ENCODE results near the gene C19orf47.

C19orf47 gene

GRCh38 chr19:40388481-40388880 is 40.3 kb upstream of the C19orf47 start:
- H3K27me3 ChIP-seq, result no peaks in the 10 kb centered on the region
- H3K9me3 ChIP-seq, result no peaks in the 10 kb centered on the region
- H3K36me3 ChIP-seq, result no peaks in the 10 kb centered on the region
- no peak overlapping the region for H3K27ac ChIP-seq
- H3K4me3 ChIP-seq (ENCODE audit: low read depth in 1 of 2, low read length in 1 of 2), result no peak overlapping the region
- no peak for TF ChIP-seq CTCF (IDR thresholded peaks at IDR 0.05)
- no peaks in the 10 kb centered on the region for H3K4me1 ChIP-seq (ENCODE audit: control insufficient read depth in 1 of 2, insufficient read depth in 1 of 2, low read depth in 1 of 2, low read length in 1 of 2)

- no peak for TF ChIP-seq CTCF (IDR thresholded peaks at IDR 0.05)
- H3K27me3 ChIP-seq, result no peaks in the 10 kb centered on the region
- no peak overlapping the region for H3K27ac ChIP-seq
Observed at GRCh38 chr19:40387155-40387554, 39.0 kb upstream of the C19orf47 start.

DNA sequence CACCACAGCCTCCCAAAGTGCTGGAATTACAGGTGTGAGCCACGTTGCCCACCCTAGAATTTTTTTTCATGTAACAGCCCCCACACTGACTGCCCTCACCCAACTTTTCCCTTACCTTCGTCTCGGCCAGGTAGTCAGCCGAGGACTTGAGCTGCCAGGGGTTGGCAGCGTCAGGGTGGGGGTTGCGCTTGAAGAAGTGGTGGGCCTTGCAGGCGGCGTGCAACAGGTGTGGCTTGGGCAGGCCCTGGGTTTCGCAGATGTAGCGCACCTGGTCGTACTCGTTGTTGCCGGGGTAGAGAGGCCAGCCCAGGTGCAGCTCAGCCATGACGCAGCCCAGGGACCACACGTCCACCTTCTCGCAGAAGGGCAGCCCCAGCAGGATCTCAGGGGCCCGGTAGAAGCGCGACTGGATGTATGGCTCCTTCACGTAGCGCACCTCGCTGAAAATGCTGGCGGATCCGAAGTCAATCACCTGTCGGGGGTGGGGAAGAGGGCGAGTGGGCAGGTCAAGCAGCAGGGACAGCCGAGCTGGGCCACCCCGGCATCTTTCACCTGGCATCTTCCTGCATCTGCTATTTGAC is 35.6 kb upstream of the C19orf47 start:
- H3K4me3 ChIP-seq (ENCODE audit: low read depth in 1 of 2, low read length in 1 of 2), result no peak overlapping the region
- no peaks in the 10 kb centered on the region for H3K27me3 ChIP-seq
- H3K9me3 ChIP-seq, result no peaks in the 10 kb centered on the region
- peaks cover 7% of the 10 kb centered on the region for H3K36me3 ChIP-seq
- no peaks in the 10 kb centered on the region for H3K4me1 ChIP-seq (ENCODE audit: control insufficient read depth in 1 of 2, insufficient read depth in 1 of 2, low read depth in 1 of 2, low read length in 1 of 2)
- no peak for TF ChIP-seq CTCF (IDR thresholded peaks at IDR 0.05)
- no peak overlapping the region for H3K27ac ChIP-seq

More at GRCh38 chr19:40387155-40387554, 39.0 kb upstream of the C19orf47 start:
- no peaks in the 10 kb centered on the region for H3K36me3 ChIP-seq
- H3K4me3 ChIP-seq (ENCODE audit: low read depth in 1 of 2, low read length in 1 of 2), result no peak overlapping the region
- H3K4me1 ChIP-seq (ENCODE audit: control insufficient read depth in 1 of 2, insufficient read depth in 1 of 2, low read depth in 1 of 2, low read length in 1 of 2), result no peaks in the 10 kb centered on the region
- H3K9me3 ChIP-seq, result no peaks in the 10 kb centered on the region

GRCh38 chr19:40381321-40381720 is 33.1 kb upstream of the C19orf47 start:
- H3K27ac ChIP-seq, result no peak overlapping the region
- TF ChIP-seq CTCF (IDR thresholded peaks at IDR 0.05), result no peak

GRCh38 chr19:40380199-40381037 is 32.2 kb upstream of the C19orf47 start:
- no peak for TF ChIP-seq CTCF (IDR thresholded peaks at IDR 0.05)
- H3K9me3 ChIP-seq, result no peaks in the 10 kb centered on the region
- H3K4me3 ChIP-seq (ENCODE audit: low read depth in 1 of 2, low read length in 1 of 2), result no peak overlapping the region
- H3K36me3 ChIP-seq, result peaks cover 27% of the 10 kb centered on the region
- no peaks in the 10 kb centered on the region for H3K27me3 ChIP-seq
- H3K4me1 ChIP-seq (ENCODE audit: control insufficient read depth in 1 of 2, insufficient read depth in 1 of 2, low read depth in 1 of 2, low read length in 1 of 2), result no peaks in the 10 kb centered on the region
- no peak overlapping the region for H3K27ac ChIP-seq

More at GRCh38 chr19:40381321-40381720, 33.1 kb upstream of the C19orf47 start:
- Histone ChIP-seq H3K4me3 (ENCODE audit: low read depth in 1 of 2, low read length in 1 of 2) (no peak overlapping the region), H3K36me3 (peaks cover 27% of the 10 kb centered on the region), H3K9me3 (no peaks in the 10 kb centered on the region), H3K27me3 (no peaks in the 10 kb centered on the region), H3K4me1 (ENCODE audit: control insufficient read depth in 1 of 2, insufficient read depth in 1 of 2, low read depth in 1 of 2, low read length in 1 of 2) (no peaks in the 10 kb centered on the region)

All from neutrophil (primary cell).